ENCODE measurements around the gene SETD4. TPM values are rescaled to one million over a fixed set of nuclear protein-coding genes. Genes with fewer than 3 reads are reported as not detected.
"Not testable (repeated sequence)": the region's sequence is repeated elsewhere in the genome, so short reads cannot be mapped to it uniquely, and the experiment has no call there.

The SETD4 gene
- total and polyA plus RNA-seq, 2 donors (not counting 3 experiments of a cell fraction or from before 2014, with no cell fraction given): 13.0 to 25.1 TPM

DNA sequence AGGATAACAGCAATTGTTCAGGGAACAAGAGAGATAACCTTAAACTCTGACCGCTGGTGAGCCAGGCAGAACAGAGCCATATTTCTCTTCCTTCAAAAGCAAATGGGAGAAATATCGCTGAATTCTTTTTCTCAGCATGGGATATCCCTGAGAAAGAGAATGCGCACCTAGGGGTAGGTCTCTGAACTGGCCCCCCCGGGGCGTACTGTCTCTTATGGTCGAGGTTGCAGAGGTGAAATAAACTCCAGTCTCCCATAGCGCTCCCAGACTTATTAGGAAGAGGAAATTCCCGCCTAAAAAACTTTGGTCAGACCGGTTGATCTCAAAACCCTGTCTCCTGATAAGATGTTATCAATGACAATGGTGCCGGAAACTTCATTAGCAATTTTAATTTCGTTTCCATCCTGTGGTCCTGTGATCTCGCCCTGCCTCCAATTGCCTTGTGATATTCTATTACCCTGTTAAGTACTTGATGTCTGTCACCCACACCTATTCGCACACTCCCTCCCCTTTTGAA lies 39.4 kb upstream of the SETD4 start:
- intact Hi-C loops (cut with micrococcal nuclease); dilution Hi-C loops (cut with MboI; ENCODE audit: extremely low pct_ligation_motif_present, low sequenced_read_pairs); POLR2A ChIA-PET; H3K4me2 ChIP-seq (ENCODE audit: insufficient read depth, low read length); H3K36me3 ChIP-seq (ENCODE audit: control insufficient read depth in 2 of 2, extremely low read depth in 1 of 2, insufficient read depth in 2 of 2, low read length in 2 of 2); BruUV-seq (replicated peaks); H3K9ac ChIP-seq (replicated peaks; ENCODE audit: extremely low read depth, insufficient read depth, low read length); CTCF ChIA-PET; H3K9me1 ChIP-seq (replicated peaks; ENCODE audit: control insufficient read depth, extremely low read depth, insufficient read depth, low read length); H3K4me3 ChIP-seq (replicated peaks in 1 of 3; ENCODE audit: insufficient read depth in 1 of 3, low read depth in 1 of 3, low read length in 3 of 3); FAIRE-seq; H3K9me3 ChIP-seq (replicated peaks; ENCODE audit: control insufficient read depth, insufficient read depth, low read length); H3K27ac ChIP-seq (ENCODE audit: insufficient read depth, low read depth, low read length); DNase-seq (ENCODE audit: low read depth, low spot score); H3K79me2 ChIP-seq (ENCODE audit: control insufficient read depth, insufficient read depth, low read length); H3K4me1 ChIP-seq (ENCODE audit: control insufficient read depth, extremely low read depth, insufficient read depth, low read length); H2AFZ ChIP-seq (ENCODE audit: low read depth, low read length); H4K20me1 ChIP-seq (replicated peaks; ENCODE audit: control insufficient read depth, extremely low read depth, insufficient read depth, low read length): not testable (repeated sequence)
- peaks cover 20 to 22% of the 10 kb centered on the region in 2 experiments for H3K27me3 ChIP-seq (ENCODE audit: control insufficient read depth in 2 of 2, insufficient read depth in 2 of 2, low read length in 2 of 2)

DNA sequence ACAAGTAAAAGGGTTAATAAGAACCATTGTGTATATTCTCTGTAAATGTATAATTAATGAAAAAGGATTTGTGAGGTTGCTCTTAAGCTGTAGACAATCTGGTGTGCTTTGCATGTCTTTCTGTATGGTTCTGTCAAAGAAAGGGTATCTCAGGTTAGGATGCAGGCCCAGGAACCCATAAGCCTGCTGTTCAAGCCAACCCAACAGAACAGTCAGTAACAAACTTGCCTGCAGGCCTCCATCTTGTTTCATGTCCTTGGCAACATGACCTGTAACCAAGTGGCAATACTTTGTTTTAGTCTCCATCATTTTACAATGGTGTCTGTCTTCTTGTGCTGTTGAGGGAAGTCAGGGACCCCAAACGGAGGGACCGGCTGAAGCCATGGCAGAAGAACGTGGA lies 38.7 kb upstream of the SETD4 start:
- Histone ChIP-seq H3K36me3 (ENCODE audit: control insufficient read depth in 2 of 2, extremely low read depth in 1 of 2, insufficient read depth in 2 of 2, low read length in 2 of 2) (no peaks in the 10 kb centered on the region), H3K4me3 (replicated peaks in 1 of 3; ENCODE audit: insufficient read depth in 1 of 3, low read depth in 1 of 3, low read length in 3 of 3) (no peak overlapping the region), H2AFZ (ENCODE audit: low read depth, low read length) (no peak overlapping the region), H3K4me2 (ENCODE audit: insufficient read depth, low read length) (no peak overlapping the region), H3K4me1 (ENCODE audit: control insufficient read depth, extremely low read depth, insufficient read depth, low read length) (peaks cover 3% of the 10 kb centered on the region), H3K9me1 (replicated peaks; ENCODE audit: control insufficient read depth, extremely low read depth, insufficient read depth, low read length) (no peaks in the 10 kb centered on the region), H4K20me1 (replicated peaks; ENCODE audit: control insufficient read depth, extremely low read depth, insufficient read depth, low read length) (no peaks in the 10 kb centered on the region), H3K79me2 (ENCODE audit: control insufficient read depth, insufficient read depth, low read length) (no peaks in the 10 kb centered on the region), H3K9me3 (replicated peaks; ENCODE audit: control insufficient read depth, insufficient read depth, low read length) (peaks cover under 1% of the 10 kb centered on the region), H3K9ac (replicated peaks; ENCODE audit: extremely low read depth, insufficient read depth, low read length) (no peak overlapping the region), H3K27ac (ENCODE audit: insufficient read depth, low read depth, low read length) (no peak overlapping the region), H3K27me3 (ENCODE audit: control insufficient read depth in 2 of 2, insufficient read depth in 2 of 2, low read length in 2 of 2) (peaks cover 16 to 21% of the 10 kb centered on the region in 2 experiments)
- no peak for FAIRE-seq
- no peak for DNase-seq (ENCODE audit: low read depth, low spot score)
- no TSS peak for BruUV-seq (replicated peaks)
- TF ChIP-seq MYC (IDR thresholded peaks at IDR 0.05; ENCODE audit: low read depth, low read length): no peak
- TF ChIP-seq, protein P1, sequence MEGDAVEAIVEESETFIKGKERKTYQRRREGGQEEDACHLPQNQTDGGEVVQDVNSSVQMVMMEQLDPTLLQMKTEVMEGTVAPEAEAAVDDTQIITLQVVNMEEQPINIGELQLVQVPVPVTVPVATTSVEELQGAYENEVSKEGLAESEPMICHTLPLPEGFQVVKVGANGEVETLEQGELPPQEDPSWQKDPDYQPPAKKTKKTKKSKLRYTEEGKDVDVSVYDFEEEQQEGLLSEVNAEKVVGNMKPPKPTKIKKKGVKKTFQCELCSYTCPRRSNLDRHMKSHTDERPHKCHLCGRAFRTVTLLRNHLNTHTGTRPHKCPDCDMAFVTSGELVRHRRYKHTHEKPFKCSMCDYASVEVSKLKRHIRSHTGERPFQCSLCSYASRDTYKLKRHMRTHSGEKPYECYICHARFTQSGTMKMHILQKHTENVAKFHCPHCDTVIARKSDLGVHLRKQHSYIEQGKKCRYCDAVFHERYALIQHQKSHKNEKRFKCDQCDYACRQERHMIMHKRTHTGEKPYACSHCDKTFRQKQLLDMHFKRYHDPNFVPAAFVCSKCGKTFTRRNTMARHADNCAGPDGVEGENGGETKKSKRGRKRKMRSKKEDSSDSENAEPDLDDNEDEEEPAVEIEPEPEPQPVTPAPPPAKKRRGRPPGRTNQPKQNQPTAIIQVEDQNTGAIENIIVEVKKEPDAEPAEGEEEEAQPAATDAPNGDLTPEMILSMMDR (IDR thresholded peaks at IDR 0.05; ENCODE audit: extremely low read depth in 1 of 2, insufficient read depth in 1 of 2, low read depth in 1 of 2, low read length in 2 of 2): no peak
- TF ChIP-seq, protein P2, sequence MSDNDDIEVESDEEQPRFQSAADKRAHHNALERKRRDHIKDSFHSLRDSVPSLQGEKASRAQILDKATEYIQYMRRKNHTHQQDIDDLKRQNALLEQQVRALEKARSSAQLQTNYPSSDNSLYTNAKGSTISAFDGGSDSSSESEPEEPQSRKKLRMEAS (IDR thresholded peaks at IDR 0.05; ENCODE audit: insufficient read depth, insufficient read length): no peak
- no peak for TF ChIP-seq JUN (IDR thresholded peaks at IDR 0.05; ENCODE audit: borderline replicate concordance, insufficient read depth, insufficient read length, low read depth)
- TF ChIP-seq POLR2A (IDR thresholded peaks at IDR 0.05; ENCODE audit: low read depth, low read length): no peak
- no peak for TF ChIP-seq EZH2 (IDR thresholded peaks at IDR 0.05; ENCODE audit: borderline replicate concordance, low read depth, low read length, severe bottlenecking)
- no peak for TF ChIP-seq GATA2 (IDR thresholded peaks at IDR 0.05; ENCODE audit: insufficient read depth, insufficient read length, low read depth, low read length)
- no peak for TF ChIP-seq FOS (IDR thresholded peaks at IDR 0.05; ENCODE audit: borderline replicate concordance, insufficient read depth, low read length)
- TF ChIP-seq POLR2AphosphoS5 (IDR thresholded peaks at IDR 0.05; ENCODE audit: insufficient read depth, low read depth, low read length): no peak
- intact Hi-C loops (cut with micrococcal nuclease): no loop called here
- ChIA-PET POLR2A (no interaction called here), CTCF (no interaction called here)
- dilution Hi-C loops (cut with MboI; ENCODE audit: extremely low pct_ligation_motif_present, low sequenced_read_pairs): no loop called here

Measured in endothelial cell of umbilical vein (primary cell).